Erythroblast (primary cell): ENCODE data around the gene TTC28.

Source experiments
- DNase-seq, 2 experiments: peaks; one replicate each; lab custom pipeline; 2025; lab: John Stamatoyannopoulos, UW
- GATA1 ChIP-seq: IDR thresholded peaks from 2 replicates; pipeline ENCODE4 v1.6.1; 2011; ENCODE audit warnings: low read depth, mild to moderate bottlenecking, control low read depth, low read length, moderate library complexity
- POLR2A ChIP-seq: IDR thresholded peaks from 2 replicates; pipeline ENCODE4 v1.6.1; 2011; ENCODE audit warnings: mild to moderate bottlenecking, low read length

TTC28 gene

DNA sequence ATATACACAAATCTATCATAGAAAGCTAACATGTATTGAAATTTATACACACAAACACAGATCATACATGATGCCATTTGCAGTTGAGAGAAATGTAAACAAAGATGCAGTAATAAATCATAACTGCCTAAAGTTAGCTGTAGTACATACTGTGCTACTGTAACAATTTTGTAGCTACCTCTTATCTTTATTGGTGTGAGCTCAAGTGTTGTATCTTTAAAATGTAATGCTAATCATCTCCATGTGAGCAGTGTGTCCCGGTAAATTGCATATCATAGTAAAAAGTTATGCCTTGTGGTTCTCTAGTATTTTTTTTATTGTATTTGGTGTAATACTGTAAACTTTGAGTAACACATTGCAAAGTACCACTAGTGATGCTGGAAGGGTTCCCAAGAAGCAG, 743.7 kb downstream of the TTC28 start:
- no peak for DNase-seq
- TF ChIP-seq GATA1: no peak
- no peak for TF ChIP-seq POLR2A

DNA sequence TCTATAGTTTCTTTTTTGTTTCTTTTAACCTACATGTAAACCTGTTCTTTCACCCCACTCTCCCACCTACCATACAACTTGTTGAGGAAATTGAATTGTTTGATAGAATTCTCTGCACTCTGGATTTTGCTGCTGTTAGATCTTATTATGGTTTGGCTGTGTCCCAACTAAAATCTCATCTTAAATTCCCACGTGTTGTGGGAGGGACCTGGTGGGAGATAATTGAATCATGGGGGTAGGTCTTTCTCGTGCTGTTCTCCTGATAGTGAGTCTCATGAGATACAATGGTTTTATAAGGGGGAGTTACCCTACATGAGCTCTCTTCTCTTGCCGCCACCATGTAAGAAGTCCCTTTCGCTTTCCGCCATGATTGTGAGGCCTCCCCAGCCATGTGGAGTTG, 745.6 kb downstream of the TTC28 start:
- TF ChIP-seq GATA1 (no peak), POLR2A (no peak)
- peak in 1 of 2 experiments; percentile 36 for DNase-seq

GRCh38 chr22:27933186-27933983, 746.3 kb downstream of the TTC28 start:
- no peak for DNase-seq
- TF ChIP-seq POLR2A (no peak), GATA1 (no peak)

DNA sequence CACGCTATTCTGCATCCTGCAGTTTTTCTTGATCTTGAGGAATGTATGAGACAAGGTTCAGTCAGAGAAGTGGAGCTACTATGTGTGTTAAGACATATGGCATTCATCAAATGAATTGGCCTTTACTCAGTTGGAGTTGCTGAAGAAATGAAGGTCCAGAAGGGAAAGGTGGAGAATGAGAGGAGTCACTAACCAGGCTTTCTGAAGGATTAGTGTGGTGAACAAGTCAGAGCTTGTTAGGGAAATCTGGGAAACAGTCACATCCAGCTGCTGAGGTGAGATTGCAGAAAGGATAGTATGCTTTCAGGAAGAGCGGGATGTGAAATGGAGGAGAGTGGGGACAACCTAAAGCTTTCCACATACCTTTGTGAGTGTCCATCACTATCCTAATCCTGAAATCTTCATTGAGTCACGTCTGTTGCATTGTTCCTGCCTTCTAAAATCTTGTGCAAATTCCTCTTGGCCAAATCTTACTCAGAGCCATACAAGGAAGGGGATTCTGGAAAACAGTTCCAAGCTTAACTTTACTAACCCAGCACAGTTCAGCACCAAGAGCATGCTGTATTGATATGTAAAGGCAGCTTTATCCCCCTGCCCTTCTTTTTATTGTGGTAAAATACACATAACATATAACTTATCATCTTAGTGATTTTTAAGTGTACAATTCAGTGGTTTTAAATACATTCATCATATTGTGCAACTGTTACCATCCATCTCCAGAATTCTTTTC, 749.1 kb downstream of the TTC28 start:
- no peak for DNase-seq
- no peak for TF ChIP-seq POLR2A
- TF ChIP-seq GATA1: no peak
